DMS153 treated with DMSO at 0.1 percent for 48 hours (cell line): Measurements from ENCODE around the gene LRFN5.
"Not testable (repeated sequence)": the region's sequence is repeated elsewhere in the genome, so short reads cannot be mapped to it uniquely, and the experiment has no call there.

Experiments
- DNase-seq: peaks from one replicate; lab custom pipeline; 2025; ENCODE audit not compliant: unreplicated experiment; lab: John Stamatoyannopoulos, UW

Gene LRFN5

DNA sequence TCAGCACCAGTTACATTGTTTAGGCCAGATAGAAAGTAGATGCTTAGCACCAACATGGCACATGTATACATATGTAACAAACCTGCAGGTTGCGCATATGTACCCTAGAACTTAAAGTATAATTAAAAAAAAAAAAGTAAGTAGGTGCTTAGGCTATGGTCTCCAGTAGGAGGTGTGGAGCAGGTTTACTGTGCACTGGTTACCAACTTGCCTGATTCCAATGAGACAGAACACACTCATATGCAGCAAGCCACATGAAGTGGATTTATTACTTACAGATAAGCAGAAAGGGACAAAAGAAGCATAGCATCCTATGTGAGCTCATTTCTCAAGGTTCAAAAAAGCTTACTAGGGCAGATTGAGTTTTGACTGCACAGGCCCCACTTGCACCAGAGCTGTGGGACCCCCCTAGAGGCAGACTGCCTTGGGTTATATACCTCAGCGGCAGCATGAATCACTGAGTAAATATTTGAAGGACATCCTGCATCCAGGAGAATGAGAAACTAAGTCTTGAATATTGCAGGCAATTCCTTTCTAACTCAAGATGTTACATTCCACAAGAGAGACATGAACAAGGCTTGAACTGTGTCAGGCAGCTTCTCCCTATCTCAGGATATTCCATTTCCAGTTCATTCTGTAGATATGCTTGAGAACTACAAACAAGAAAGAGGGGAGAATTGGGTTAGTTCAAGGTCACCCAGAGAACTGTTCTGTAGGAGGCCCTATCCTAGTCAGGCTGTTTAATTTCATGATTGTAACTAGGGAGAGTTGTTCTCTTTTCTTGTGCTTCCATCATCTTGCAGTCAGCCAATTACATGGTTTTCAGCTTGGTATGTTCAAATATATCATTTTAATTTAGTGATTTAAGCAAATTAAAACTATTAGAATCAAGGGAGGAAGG lies 30.1 kb downstream of the LRFN5 start:
- no peak for DNase-seq

DNA sequence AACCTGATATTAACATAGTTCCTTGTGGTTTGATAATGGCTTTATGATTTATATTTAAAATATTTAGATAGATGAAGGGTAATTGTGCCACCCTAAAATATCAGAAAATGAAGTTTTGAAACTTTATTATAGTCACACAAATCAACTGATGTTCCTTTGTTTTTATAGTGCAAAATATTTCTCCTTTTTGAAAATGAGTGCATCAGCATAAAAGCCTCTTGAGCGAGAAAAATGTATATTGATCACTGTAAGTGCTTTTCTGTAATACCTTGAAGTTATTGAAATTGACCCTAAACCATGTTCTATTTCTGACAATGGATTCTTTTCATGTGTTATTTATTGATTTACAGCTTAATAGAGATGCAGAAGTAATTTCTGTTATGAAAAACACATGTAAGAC lies 35.0 kb downstream of the LRFN5 start:
- DNase-seq = no peak

DNA sequence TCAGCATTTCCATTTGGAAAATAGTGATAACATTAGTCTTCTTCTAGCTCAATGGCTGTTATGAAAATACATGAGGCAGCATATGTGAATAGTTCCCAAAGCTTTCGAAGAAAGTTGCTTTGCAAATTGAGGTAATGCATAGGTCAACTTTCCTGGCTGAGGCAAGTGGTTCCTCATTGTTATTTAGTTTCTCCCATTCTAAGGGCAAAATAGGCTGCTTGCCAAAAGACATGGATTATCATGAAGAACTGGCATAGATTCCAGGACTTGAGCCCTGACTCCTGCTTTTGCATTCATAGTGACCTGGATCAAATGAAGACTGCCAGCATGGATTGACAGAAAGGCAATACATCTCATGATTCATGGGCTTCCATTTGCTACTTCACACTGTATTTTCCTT lies 35.7 kb downstream of the LRFN5 start:
- no peak for DNase-seq

DNA sequence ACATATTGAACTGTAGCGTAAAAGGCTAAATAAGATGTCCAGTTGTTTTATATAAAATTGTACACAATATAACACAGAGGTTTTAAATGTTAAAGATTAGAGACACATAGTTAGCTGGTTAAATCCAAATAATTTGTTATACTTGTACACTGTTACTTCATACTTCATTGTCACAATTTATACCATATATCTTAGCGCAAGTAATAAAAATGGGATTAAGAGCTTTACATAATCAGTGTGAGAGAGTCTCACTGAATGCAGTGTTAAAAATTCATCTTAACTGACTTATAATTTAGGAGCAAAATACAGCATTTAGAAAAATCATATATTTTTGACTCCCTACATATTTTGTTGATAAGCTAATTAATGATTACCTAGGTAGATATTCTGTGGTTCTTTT lies 36.1 kb downstream of the LRFN5 start:
- DNase-seq = no peak

DNA sequence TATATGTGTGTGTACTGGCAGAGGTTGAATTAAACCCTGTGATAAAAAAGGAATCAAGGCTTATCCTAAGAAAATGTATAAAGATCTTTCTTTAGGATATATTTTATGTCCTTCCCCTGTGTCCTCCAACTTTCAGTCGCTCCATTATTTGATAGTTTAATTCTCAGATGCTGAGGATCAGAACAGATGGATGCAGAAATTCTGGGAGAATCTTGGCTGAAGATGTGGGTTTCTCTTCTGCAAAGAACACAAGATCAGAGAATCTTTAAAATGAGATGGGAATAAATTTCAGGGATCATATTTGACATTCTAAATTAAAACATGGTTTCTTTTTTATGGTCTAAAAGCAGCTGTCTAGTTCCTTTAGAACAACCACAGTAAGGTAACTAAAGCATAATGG lies 37.9 kb downstream of the LRFN5 start:
- no peak for DNase-seq

DNA sequence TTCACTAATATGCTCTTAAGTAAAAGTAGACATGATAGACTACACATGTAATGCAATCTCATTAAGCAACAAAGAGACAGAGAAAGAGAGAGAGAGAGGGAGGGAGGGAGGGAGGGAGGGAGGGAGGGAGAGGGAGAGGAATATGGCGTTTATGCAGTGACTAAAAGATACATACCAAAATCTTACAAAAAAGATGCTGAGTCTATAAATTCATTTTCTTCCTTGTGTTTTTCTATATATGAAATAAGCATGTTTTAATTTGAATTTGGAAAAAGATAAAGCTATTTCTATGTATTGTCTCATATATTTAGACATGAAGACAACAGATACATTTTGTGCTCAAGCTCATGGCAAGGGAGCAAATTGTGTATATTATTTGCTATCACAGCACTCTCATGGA lies 44.1 kb downstream of the LRFN5 start:
- no peak for DNase-seq

DNA sequence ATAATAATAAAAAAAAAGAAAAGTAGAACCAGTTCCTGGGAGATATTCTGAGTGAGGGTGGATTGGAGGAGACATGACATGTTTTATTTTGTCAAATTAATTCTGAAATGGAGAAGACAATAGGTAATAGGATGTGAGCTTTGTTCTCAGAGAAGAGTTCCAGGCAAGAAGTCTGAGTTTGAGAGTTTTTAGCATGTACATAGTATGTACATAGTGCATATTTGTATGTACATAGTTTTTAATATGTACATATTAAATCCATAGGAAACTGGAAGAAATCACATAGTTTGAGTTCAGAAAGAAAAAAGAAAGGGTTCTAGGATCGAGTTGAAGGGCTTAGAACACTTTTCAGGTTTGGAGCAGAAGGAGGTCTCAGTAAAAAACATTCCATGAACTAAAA lies 47.5 kb downstream of the LRFN5 start:
- DNase-seq = no peak

DNA sequence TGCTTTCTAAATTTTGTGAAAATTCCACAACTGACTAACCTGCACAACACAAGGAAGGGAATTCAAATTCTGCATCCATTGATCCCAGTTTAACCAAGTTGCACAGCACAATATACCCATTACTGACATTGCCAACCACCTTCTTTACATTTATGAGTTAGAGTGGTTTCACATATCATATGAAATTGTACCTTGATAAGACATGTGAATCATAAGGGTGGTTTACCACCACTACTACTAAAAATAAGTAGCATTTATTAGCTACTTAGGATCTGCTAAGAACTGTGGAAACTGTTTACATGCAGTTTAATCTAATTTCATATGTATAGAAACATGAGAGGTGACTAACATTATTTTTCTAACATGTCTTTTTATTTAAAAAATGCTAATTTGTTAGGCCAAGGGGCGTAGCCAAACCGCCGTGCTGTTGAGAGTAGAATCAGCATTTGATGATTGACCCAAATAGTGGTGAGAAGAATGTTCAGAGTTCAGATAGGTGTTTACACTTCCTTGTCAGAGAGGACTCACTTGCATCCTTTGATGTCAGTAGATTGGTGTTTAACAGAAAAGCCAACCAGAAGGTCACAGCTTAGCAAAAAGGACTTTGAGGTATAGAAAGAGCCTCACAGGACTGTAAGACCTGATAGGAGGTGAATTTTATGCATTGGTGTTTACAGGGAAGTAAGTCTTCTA lies 56.2 kb downstream of the LRFN5 start:
- DNase-seq = no peak

DNA sequence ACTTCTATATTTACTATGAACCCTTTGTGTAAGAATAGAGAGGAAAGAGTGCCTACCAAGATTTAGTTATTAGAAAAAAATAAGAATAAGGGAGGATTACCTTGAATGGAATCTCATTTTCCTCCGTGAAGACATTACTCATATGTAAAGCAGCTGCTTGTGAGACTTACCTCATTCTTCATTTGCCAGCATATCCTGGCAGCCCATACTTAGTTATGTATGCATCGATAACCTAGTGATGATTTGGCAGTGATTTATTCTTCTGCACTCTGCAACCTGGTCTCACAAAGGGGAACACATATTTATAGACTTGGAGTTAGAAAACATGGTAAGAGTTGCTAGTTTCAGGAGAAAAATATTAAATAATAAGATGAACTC lies 56.8 kb downstream of the LRFN5 start:
- no peak for DNase-seq

DNA sequence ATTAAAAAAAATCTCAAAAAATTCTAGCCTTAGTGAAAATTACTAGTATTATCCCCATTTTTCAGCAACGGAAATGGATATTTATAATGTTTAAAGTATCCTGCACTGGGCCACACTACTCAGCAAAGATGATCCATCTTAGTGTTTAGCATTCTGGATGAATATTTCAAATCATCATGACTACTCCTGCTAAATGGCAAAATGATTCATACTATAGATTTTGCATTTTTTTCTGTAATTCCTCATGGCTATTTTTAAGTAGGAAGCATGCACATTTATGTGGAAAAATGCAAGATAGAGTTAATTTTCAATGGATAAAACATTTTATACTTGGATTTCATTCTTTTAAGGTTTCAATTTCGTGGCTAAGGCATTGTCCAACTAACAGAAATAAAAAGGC lies 59.6 kb downstream of the LRFN5 start:
- no peak for DNase-seq

DNA sequence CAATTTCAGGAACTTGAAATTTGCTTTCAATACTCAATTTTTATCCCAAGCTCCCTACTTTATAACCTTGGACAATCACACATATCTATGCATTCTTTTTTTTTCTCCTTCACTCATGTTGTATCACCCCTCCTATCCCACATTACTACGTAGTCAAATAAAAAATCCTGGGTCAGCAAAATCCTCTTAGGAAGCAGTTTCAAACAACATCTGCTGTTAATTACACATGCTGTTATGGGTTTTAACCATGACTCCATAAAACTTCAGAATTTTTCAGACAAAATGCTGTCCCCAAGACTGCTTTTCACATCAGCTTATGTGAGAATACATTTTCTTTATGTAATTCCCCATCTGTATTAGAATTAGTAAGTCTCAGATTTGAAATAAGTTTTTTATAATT lies 61.7 kb downstream of the LRFN5 start:
- no peak for DNase-seq

DNA sequence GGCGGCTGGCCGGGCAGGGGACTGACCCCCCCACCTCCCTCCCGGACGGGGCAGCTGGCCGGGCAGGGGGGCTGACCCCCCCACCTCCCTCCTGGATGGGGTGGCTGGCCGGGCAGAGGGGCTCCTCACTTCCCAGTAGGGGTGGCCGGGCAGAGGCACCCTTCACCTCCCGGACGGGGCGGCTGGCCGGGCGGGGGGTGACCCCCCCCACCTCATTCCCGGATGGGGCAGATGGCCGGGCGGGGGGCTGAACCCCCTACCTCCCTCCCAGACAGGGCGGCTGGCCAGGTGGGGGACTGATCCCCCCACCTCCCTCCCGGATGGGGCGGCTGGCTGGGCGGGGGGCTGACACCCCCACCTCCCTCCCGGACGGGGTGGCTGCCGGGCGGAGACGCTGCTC lies 66.9 kb downstream of the LRFN5 start:
- DNase-seq = not testable (repeated sequence)

DNA sequence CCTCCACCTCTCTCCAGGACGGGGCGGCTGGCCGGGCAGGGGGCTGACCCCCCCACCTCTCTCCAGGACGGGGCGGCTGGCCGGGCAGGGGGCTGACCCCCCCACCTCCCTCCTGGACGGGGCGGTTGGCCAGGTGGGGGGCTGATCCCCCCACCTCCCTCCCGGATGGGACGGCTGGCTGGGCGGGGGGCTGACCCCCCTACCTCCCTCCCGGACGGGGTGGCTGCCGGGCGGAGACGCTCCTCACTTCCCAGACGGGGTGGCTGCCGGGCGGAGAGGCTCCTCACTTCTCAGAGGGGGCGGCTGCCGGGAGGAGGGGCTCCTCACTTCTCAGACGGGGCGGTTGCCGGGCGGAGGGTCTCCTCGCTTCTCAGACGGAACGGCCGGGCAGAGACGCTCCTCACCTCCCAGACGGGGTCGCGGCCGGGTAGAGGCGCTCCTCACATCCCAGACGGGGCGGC lies 67.9 kb downstream of the LRFN5 start:
- DNase-seq = not testable (repeated sequence)

DNA sequence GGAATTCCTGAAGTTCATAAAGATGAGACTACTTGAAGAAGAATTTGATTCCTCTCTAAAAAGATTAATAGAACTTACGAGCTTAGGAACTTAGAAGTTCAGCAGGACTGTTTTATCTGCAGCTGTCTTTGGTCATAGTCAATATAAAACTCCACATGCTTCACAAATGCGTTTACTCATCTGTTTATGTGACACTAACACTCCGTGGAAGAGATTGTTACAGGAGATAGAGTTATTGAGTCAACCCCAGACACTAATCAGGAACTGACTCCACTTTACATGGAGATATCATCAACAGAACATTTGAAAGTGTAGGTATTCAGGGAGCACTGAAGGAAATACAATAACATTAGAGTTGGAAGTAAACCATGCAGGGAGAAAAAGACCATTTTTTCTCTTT lies 92.8 kb downstream of the LRFN5 start:
- DNase-seq = no peak

DNA sequence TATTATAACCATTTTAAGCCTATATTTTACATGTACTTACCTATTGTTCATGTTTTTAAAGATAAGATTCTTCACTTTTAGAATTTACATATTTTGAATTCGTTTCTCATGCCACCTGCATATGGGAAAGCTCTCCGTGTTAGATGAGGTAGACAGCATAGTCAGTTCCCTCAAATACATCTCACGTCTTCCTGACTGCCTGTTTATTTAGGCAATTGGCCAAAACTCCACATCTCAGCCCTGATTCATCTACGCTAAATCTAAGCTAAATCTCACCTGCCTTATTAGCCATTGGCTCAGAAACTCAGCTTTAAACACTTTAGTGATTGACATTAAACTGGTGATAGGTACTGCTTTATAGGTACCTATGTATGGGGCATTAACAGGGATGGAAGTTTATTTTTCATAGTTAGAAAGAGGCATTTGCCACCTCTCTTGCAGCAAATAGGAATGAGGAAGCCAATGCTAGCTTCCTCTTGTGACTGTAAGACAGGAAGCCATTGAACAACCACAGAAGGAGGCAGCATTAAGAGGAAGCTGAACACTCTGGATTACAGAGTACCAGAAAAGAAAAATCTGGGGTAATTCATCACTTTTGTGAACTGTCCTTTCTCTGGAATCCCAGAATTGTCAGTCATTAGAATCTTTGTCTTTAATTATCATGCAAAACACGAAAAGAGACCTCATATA lies 111.9 kb downstream of the LRFN5 start:
- DNase-seq = peak; percentile 77

DNA sequence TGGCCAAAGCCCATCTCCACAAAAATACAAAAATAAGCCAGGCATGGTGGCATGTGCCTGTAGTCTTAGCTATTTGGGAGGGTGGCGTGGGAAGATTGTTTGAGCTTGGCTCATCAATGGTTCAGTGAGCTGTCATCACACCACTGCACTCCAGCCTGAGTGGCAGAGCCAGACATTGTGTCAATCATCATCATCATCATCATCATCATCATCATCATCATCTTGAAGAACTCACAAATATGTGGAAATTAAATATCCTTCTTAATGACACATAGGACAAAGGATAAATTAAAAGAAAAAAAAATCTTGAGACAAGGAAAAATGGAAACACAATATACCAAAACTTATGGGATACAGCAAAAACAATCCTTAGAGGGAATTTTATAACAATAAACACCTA lies 132.5 kb downstream of the LRFN5 start:
- DNase-seq = no peak

DNA sequence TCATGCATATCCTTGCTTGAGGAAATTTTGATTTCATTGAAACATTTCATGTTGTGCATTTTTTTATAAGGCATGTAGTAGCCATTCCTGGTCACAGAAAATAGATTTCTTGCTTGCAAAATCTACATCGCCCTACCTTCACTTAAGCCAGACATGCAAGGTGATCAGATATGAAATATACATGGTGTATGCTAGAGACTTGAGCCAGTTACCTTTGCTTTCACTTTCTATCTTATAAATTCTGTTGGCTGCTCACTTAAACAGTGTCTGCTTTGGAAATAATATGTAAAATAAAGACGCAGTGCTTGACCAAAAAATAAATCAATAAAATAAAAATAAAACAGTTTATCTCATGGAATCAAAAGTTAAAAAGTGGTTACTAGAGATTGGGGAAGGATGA lies 136.5 kb downstream of the LRFN5 start:
- DNase-seq = no peak

DNA sequence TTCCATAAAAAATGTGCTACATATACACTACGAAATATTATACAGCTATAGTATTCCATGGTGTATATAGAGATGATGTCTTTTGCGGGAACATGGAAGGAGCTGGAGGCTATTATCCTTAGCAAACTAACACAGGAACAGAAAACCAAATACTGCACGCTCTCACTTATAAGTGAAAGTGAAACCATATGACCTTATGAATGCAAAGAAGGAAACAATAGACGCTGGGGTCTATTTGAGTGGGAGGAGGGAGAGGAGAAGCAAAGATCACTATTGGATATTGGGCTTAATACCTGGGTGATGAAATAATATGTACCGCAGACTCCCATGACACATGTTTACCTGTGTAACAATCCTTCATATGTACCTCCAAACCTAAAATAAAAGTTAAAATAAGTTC lies 142.8 kb downstream of the LRFN5 start:
- DNase-seq = peak; percentile 60

DNA sequence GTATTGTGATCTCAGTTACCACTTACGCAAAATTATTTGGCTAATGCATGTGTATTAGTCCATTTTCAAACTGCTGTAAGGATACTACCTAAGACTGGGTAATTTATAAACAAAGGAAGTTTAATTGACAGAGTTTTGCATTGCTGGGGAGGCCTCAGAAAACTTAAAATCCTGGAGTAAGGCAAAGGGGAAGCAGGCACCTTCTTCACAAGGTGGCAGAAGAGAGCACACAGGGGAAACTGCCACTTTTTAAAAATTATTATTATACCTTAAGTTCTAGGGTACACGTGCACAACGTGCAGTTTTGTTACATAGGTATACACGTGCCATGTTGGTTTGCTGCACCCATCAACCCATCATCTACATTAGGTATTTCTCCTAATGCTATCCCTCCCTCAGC lies 143.9 kb downstream of the LRFN5 start:
- DNase-seq = not testable (repeated sequence)

DNA sequence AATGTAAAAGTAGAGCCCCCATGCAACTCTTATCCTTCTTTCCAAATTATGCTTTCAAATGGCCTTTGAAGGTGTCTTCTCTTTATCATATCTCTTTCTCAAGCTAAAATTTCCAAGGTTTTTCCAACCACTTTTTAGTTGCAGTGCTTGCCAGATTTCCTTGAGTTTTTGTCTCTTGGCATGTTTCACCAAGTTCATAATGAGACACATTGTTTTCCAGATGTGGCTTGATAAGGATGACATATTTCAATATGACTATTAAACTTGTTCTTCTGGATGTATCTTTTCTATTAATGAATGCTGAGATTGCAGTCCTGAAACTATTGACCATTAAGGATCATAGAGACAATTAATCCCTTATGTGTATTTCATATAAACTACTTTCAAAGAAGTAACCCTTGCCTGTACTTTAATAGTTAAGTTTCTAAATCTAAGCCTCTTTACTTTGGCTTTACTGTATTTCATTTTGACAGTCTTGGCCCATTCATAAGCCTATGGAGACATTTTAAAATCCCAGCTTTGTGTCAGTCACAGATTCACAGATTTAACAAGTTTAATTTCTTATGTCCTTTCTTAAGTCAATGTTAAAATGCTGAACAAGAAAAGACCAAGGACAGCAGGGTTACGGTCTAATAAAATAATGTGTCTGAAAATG lies 151.5 kb downstream of the LRFN5 start:
- no peak for DNase-seq

DNA sequence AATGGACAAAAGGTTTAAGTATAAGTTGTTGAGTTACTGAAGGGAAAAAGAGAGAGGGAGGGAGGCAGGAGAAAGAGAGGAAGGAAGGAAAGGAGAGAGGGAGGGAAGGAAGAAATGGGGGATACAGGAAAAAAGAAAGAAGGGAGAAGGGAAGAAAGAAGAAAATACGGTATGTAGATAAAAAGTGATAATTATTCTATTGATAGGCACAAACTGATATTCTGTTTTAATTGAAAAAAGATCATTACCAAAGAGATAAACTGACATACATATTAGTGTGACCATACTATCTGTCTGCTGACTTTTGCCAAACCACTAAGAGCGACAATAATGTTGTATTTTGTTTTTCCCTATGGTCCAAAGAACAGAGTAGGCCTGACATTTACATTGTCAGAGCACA lies 154.5 kb downstream of the LRFN5 start:
- no peak for DNase-seq
